NCI-H1105 treated with DMSO at 0.1 percent for 48 hours (cell line): ENCODE results near the gene MYOF.
"Not testable (repeated sequence)": the region's sequence is repeated elsewhere in the genome, so short reads cannot be mapped to it uniquely, and the experiment has no call there.

Experiments
- DNase-seq: peaks from one replicate; lab custom pipeline; 2025; lab: John Stamatoyannopoulos, UW

Gene MYOF

GRCh38 chr10:93346694-93347093 is 135.4 kb downstream of the MYOF start:
- DNase-seq, result no peak

GRCh38 chr10:93346108-93346507 is 136.0 kb downstream of the MYOF start:
- no peak for DNase-seq

GRCh38 chr10:93344691-93345090 is 137.4 kb downstream of the MYOF start:
- DNase-seq, result no peak

GRCh38 chr10:93342921-93343320 is 139.2 kb downstream of the MYOF start:
- no peak for DNase-seq

- no peak for DNase-seq
These were observed 139.8 kb downstream of the MYOF start for GRCh38 chr10:93342366-93342765.

- DNase-seq, result no peak
These were observed 144.8 kb downstream of the MYOF start for GRCh38 chr10:93337309-93337721.

GRCh38 chr10:93336678-93337077 is 145.5 kb downstream of the MYOF start:
- DNase-seq, result no peak

GRCh38 chr10:93336110-93336509 is 146.0 kb downstream of the MYOF start:
- DNase-seq, result no peak

GRCh38 chr10:93334901-93335327 is 147.2 kb downstream of the MYOF start:
- DNase-seq, result no peak

GRCh38 chr10:93334181-93334580 is 148.0 kb downstream of the MYOF start:
- DNase-seq, result no peak

GRCh38 chr10:93333278-93333978 is 148.7 kb downstream of the MYOF start:
- no peak for DNase-seq

- no peak for DNase-seq
These were observed 151.3 kb downstream of the MYOF start for GRCh38 chr10:93330824-93331223.

- peak; percentile 86 for DNase-seq
These were observed 162.2 kb downstream of the MYOF start for GRCh38 chr10:93319896-93320295.

GRCh38 chr10:93319096-93319495 is 163.0 kb downstream of the MYOF start:
- no peak for DNase-seq

GRCh38 chr10:93315246-93315645 is 166.9 kb downstream of the MYOF start:
- DNase-seq, result no peak

GRCh38 chr10:93314656-93315055 is 167.5 kb downstream of the MYOF start:
- not testable (repeated sequence) for DNase-seq

GRCh38 chr10:93313798-93314197 is 168.3 kb downstream of the MYOF start:
- no peak for DNase-seq

GRCh38 chr10:93309062-93309461 is 173.1 kb downstream of the MYOF start:
- DNase-seq, result peak; percentile 27

GRCh38 chr10:93305122-93305521 is 177.0 kb downstream of the MYOF start:
- DNase-seq, result no peak

GRCh38 chr10:93300981-93301380 is 181.2 kb downstream of the MYOF start:
- DNase-seq, result no peak

- DNase-seq, result no peak
These were observed 181.7 kb downstream of the MYOF start for GRCh38 chr10:93300288-93300917.

- DNase-seq, result no peak
These were observed 182.4 kb downstream of the MYOF start for GRCh38 chr10:93299606-93300287.

- DNase-seq, result no peak
These were observed 182.9 kb downstream of the MYOF start for GRCh38 chr10:93299195-93299594.
